CD4-positive, alpha-beta T cell treated with Interleukin-12 subunit alpha and Interleukin-12 subunit beta, for 1 hour (primary cell): ENCODE results near the gene PIM1.
"Not testable (repeated sequence)": the region's sequence is repeated elsewhere in the genome, so short reads cannot be mapped to it uniquely, and the experiment has no call there.

Experiments
- DNase-seq: peaks from one replicate; pipeline ENCODE4 v3.0.0-alpha.2; 2020

The PIM1 gene

GRCh38 chr6:37194886-37195285 lies 24.9 kb downstream of the PIM1 start:
- not testable (repeated sequence) for DNase-seq

- DNase-seq = not testable (repeated sequence)
Measured at GRCh38 chr6:37196451-37196850, 26.5 kb downstream of the PIM1 start.

- DNase-seq = no peak
Measured at GRCh38 chr6:37200085-37200484, 30.1 kb downstream of the PIM1 start.

- no peak for DNase-seq
Measured at GRCh38 chr6:37201726-37202125, 31.8 kb downstream of the PIM1 start.

GRCh38 chr6:37202788-37203491 lies 33.0 kb downstream of the PIM1 start:
- no peak for DNase-seq

GRCh38 chr6:37204014-37204751 lies 34.2 kb downstream of the PIM1 start:
- no peak for DNase-seq

- no peak for DNase-seq
Measured at GRCh38 chr6:37205175-37205996, 35.4 kb downstream of the PIM1 start.

- no peak for DNase-seq
Measured at GRCh38 chr6:37205997-37206340, 36.0 kb downstream of the PIM1 start.

- DNase-seq = no peak
Measured at GRCh38 chr6:37206622-37207021, 36.7 kb downstream of the PIM1 start.

- DNase-seq = peak; percentile 90
Measured at GRCh38 chr6:37207903-37208456, 38.0 kb downstream of the PIM1 start.

GRCh38 chr6:37208793-37209192 lies 38.8 kb downstream of the PIM1 start:
- no peak for DNase-seq

GRCh38 chr6:37209461-37210205 lies 39.7 kb downstream of the PIM1 start:
- DNase-seq = peak; percentile 75

GRCh38 chr6:37210313-37210968 lies 40.5 kb downstream of the PIM1 start:
- peak; percentile 86 for DNase-seq

- no peak for DNase-seq
Measured at GRCh38 chr6:37212268-37212667, 42.3 kb downstream of the PIM1 start.

GRCh38 chr6:37218061-37218460 lies 48.1 kb downstream of the PIM1 start:
- no peak for DNase-seq

- DNase-seq = no peak
Measured at GRCh38 chr6:37218511-37218910, 48.6 kb downstream of the PIM1 start.

- no peak for DNase-seq
Measured at GRCh38 chr6:37221585-37222124, 51.7 kb downstream of the PIM1 start.

- DNase-seq = peak; percentile 66
Measured at GRCh38 chr6:37222125-37222967, 52.4 kb downstream of the PIM1 start.

GRCh38 chr6:37222992-37223391 lies 53.0 kb downstream of the PIM1 start:
- no peak for DNase-seq
